Natural killer cell (primary cell): ENCODE results near the gene ANTXRL. TPM values are rescaled to one million over a fixed set of nuclear protein-coding genes. Genes with fewer than 3 reads are reported as not detected.
"Not testable (repeated sequence)": the region's sequence is repeated elsewhere in the genome, so short reads cannot be mapped to it uniquely, and the experiment has no call there.

Source experiments
- ATAC-seq, 3 donors: fragments of 150-1000 bp in 2 of 3; fragments of 200-7000 bp in 1 of 3; cut with Tn5 transposase; 1 replicate in 1 of 3; 2 replicates in 2 of 3; pipeline ENCODE4 v1.10.0; 2021; ENCODE audit warnings: mild to moderate bottlenecking in 2 of 3, moderate library complexity in 2 of 3
- DNase-seq, 2 donors: peaks; one replicate each; pipeline versions ENCODE4 v3.0.0 to v3.0.0-alpha.2; 2013 to 2021; ENCODE audit warnings: mixed read lengths in 1 of 2
- H3K27ac ChIP-seq: one replicate; pipeline ENCODE4 v1.5.1; 2013; ENCODE audit warnings: mild to moderate bottlenecking, low read length
- H3K27me3 ChIP-seq: one replicate; pipeline ENCODE4 v1.6.1; 2013; ENCODE audit warnings: low read length; ENCODE audit not compliant: control insufficient read depth, insufficient read depth
- H3K36me3 ChIP-seq: one replicate; pipeline ENCODE4 v1.6.1; 2013; ENCODE audit warnings: low read length; ENCODE audit not compliant: control insufficient read depth, insufficient read depth
- H3K4me1 ChIP-seq: one replicate; pipeline ENCODE4 v1.6.1; 2013; ENCODE audit warnings: low read length; ENCODE audit not compliant: control insufficient read depth, insufficient read depth
- H3K4me3 ChIP-seq: one replicate; pipeline ENCODE4 v1.5.1; 2013; ENCODE audit warnings: low read length
- H3K9me3 ChIP-seq: one replicate; pipeline ENCODE4 v1.6.1; 2013; ENCODE audit warnings: low read length; ENCODE audit not compliant: control insufficient read depth, insufficient read depth
- H3K27ac Mint-ChIP-seq, 2 donors: one replicate each; pipeline ENCODE4 v1.8.0; 2022; ENCODE audit warnings: mild to moderate bottlenecking in 2 of 2, mixed read lengths in 2 of 2, moderate library complexity in 1 of 2
- H3K27me3 Mint-ChIP-seq, 2 donors: one replicate each; pipeline ENCODE4 v1.8.0; 2022; ENCODE audit warnings: low read depth in 2 of 2, mixed read lengths in 2 of 2
- H3K36me3 Mint-ChIP-seq: one replicate; pipeline ENCODE4 v1.8.0; 2022; ENCODE audit warnings: mixed read lengths
- H3K4me1 Mint-ChIP-seq, 2 donors: one replicate each; pipeline ENCODE4 v1.8.0; 2022; ENCODE audit warnings: mixed read lengths in 2 of 2
- H3K4me3 Mint-ChIP-seq: one replicate; pipeline ENCODE4 v1.8.0; 2022; ENCODE audit warnings: mild to moderate bottlenecking, moderate library complexity, mixed read lengths
- H3K9me3 Mint-ChIP-seq, 2 donors: one replicate each; pipeline ENCODE4 v1.8.0; 2022; ENCODE audit warnings: mixed read lengths in 2 of 2
- WGBS: methylation state at CpG from one replicate; pipeline ENCODE4 v1.1.7; 2013; ENCODE audit warnings: missing lambda C conversion rate; ENCODE audit not compliant: insufficient coverage; 5-methylcytosine and 5-hydroxymethylcytosine counted together
- intact Hi-C: fragments of 100-400 bp; cut with micrococcal nuclease; formaldehyde crosslinking; loops from one replicate; pipeline ENCODE4 v1.14.2; 2022
- total RNA-seq, 4 donors: library from RNA; stranded (reverse); fragments of 120-200 nt in 1 of 4; gene quantifications; one replicate each; pipeline versions ENCODE4 v1.2.3 to v1.2.4, GENCODE V29; 2013 to 2022
- TF ChIP-seq, protein P1 (sequence below): fragments of 200-600 bp; IDR thresholded peaks from one replicate; pipeline ENCODE4 v1.8.0; 2022; ENCODE audit warnings: antibody characterized with exemption

ANTXRL gene
- total RNA-seq, 3 donors from 2014 or later (not counting 1 experiment from before 2014, with no cell fraction given), result not detected

DNA sequence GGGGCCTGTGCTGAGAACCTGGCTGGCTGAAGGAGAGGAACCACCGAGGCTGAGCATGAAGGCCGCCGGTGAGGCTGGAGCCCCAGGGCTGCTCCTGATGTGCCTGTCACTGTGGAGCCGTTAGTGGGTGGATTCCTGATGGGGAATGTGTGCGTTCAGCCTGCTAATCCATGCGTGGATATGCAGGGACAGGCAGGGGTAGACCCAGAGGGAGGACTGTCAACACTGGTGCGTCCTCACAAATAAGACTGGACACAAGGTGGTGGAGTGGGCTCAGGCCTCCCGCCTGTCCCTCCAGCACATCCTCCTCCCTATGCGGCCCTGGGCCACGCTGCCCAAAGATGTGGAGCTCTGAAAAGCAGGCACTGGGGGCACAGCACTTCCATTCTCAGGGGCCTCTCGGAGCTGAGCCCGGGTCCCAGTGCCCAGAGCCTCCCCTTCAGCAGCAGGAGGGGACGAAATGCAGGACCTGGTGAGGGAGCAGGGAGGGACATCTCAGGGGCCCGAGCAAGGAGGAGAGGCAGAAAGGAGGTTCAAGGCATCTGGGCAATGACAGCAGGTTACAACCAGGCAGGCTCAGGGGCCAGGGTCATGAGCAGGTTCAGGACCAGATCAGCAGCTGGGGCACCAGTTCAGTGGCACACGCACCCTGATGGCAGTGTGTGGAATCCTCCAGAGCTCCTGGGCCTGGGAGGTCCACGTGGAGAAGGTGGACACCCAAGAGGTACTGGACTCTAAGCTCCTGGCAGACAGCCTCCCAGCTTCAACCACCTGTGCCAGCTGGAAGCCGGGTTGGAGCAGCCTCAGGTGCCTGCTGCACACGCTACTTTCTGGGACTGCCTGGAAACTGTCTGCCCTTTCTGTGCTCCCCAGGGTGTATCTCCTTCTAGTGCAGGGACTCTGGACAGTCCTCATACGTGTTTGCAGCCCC, 33.5 kb upstream of the ANTXRL start:
- H3K27ac Mint-ChIP-seq, result no peak overlapping the region
- H3K4me1 Mint-ChIP-seq, result no peaks in the 10 kb centered on the region
- DNase-seq (no peak), ATAC-seq (no peak)
- H3K4me3 Mint-ChIP-seq, result no peak overlapping the region
- no peaks in the 10 kb centered on the region for H3K27me3 Mint-ChIP-seq
- intact Hi-C loops, result no loop called here
- H3K9me3 Mint-ChIP-seq, result no peaks in the 10 kb centered on the region
- Histone ChIP-seq H3K4me1 (no peaks in the 10 kb centered on the region), H3K36me3 (no peaks in the 10 kb centered on the region), H3K27me3 (no peaks in the 10 kb centered on the region), H3K9me3 (no peaks in the 10 kb centered on the region), H3K27ac (no peak overlapping the region), H3K4me3 (no peak overlapping the region)
- TF ChIP-seq, protein P1, sequence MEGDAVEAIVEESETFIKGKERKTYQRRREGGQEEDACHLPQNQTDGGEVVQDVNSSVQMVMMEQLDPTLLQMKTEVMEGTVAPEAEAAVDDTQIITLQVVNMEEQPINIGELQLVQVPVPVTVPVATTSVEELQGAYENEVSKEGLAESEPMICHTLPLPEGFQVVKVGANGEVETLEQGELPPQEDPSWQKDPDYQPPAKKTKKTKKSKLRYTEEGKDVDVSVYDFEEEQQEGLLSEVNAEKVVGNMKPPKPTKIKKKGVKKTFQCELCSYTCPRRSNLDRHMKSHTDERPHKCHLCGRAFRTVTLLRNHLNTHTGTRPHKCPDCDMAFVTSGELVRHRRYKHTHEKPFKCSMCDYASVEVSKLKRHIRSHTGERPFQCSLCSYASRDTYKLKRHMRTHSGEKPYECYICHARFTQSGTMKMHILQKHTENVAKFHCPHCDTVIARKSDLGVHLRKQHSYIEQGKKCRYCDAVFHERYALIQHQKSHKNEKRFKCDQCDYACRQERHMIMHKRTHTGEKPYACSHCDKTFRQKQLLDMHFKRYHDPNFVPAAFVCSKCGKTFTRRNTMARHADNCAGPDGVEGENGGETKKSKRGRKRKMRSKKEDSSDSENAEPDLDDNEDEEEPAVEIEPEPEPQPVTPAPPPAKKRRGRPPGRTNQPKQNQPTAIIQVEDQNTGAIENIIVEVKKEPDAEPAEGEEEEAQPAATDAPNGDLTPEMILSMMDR, result no peak
- no peaks in the 10 kb centered on the region for H3K36me3 Mint-ChIP-seq
- 88% methylated on average over 19 of the region's 19 CpGs for WGBS

DNA sequence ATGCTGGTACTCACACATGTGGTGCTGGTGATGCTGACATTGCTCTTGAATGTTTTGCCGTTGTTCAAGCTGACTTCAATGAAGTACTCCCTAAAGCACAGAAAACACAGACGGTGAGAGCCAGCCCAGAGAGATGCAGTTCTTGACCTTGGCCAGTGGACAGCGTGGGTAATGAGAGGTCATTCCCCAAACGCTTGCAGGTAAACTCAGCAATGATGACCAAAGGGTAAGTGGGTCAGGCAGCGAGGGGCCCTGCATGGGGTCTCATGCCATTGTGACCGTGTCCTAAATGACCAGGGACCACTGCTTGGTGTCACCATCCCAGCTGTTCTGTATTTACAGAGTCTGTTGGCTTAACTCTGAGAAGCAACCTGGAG, 32.8 kb upstream of the ANTXRL start:
- no peaks in the 10 kb centered on the region for H3K27me3 ChIP-seq
- 90% methylated on average over 6 of the region's 6 CpGs for WGBS
- Mint-ChIP-seq H3K4me1 (no peaks in the 10 kb centered on the region), H3K27me3 (peaks cover 3 to 6% of the 10 kb centered on the region in 2 donors), H3K4me3 (no peak overlapping the region), H3K36me3 (no peaks in the 10 kb centered on the region), H3K27ac (no peak overlapping the region), H3K9me3 (no peaks in the 10 kb centered on the region)
- TF ChIP-seq, protein P1, result no peak
- H3K27ac ChIP-seq, result no peak overlapping the region
- H3K4me3 ChIP-seq, result no peak overlapping the region
- no peaks in the 10 kb centered on the region for H3K4me1 ChIP-seq
- ATAC-seq, result no peak
- intact Hi-C loops, result no loop called here
- H3K9me3 ChIP-seq, result no peaks in the 10 kb centered on the region
- H3K36me3 ChIP-seq, result no peaks in the 10 kb centered on the region
- no peak for DNase-seq

DNA sequence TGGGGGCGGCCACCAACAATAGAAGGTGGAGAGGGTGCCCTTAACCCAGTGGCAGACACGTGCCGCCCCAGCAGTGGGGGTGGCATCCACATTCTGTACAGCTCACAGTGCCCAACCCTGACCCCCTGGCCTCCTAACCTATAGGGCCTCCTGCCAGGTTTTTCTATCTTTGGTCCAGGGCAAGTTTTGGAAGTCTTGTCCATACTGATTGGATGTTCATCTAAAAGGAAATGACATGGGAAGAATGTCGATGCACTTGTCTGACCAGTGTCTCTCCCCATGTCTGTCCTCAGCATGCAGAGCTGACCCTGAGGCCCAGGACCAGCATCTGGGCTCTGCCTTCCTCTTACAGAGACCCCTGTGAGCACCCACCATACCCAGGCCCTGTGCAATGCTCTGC, 32.3 kb upstream of the ANTXRL start:
- WGBS, result 88% methylated on average over 4 of the region's 4 CpGs
- DNase-seq (no peak), ATAC-seq (no peak)
- Histone ChIP-seq H3K27me3 (no peaks in the 10 kb centered on the region), H3K9me3 (no peaks in the 10 kb centered on the region), H3K36me3 (no peaks in the 10 kb centered on the region), H3K27ac (no peak overlapping the region), H3K4me1 (no peaks in the 10 kb centered on the region), H3K4me3 (no peak overlapping the region)
- intact Hi-C loops, result no loop called here
- Mint-ChIP-seq H3K9me3 (no peaks in the 10 kb centered on the region), H3K4me3 (no peak overlapping the region), H3K27me3 (peaks cover 3 to 6% of the 10 kb centered on the region in 2 donors), H3K36me3 (no peaks in the 10 kb centered on the region), H3K27ac (no peak overlapping the region), H3K4me1 (no peaks in the 10 kb centered on the region)
- TF ChIP-seq, protein P1, result no peak

DNA sequence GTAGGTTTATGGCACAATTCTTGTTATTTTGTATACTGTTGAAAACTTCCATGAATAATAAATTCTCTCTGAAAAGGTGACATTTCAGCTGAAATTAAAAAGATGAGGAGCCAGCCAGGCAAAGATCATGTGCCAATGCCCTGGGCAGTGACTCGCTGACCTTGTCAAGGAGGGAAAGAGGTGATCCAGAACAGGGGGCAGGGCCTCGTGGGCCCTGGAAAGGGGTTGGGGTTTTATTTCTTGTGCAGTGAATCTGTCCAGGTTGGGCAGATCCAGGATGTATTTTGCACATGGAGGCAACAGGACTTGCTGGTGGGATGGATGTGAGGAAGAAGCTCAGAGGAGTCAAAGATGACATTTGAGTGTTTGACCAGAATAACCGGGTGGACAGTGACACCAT, 31.6 kb upstream of the ANTXRL start:
- H3K36me3 ChIP-seq, H3K27me3 ChIP-seq, H3K27ac ChIP-seq, H3K4me3 Mint-ChIP-seq, H3K4me1 Mint-ChIP-seq, ATAC-seq, H3K27me3 Mint-ChIP-seq, H3K27ac Mint-ChIP-seq, H3K4me3 ChIP-seq, H3K9me3 ChIP-seq, H3K9me3 Mint-ChIP-seq, DNase-seq, H3K4me1 ChIP-seq, H3K36me3 Mint-ChIP-seq, intact Hi-C loops: not testable (repeated sequence)
- WGBS, result 93% methylated on average over 3 of the region's 3 CpGs
